Fibroblast of pulmonary artery (primary cell): ENCODE measurements around the gene KCNMB2.

ENCODE experiments used
- DNase-seq: peaks from one replicate; pipeline ENCODE4 v3.0.0-alpha.2; 2010; ENCODE audit warnings: low read depth
- H3K4me3 ChIP-seq: replicated peaks from 2 replicates; pipeline ENCODE4 v1.5.1; 2011; ENCODE audit warnings: low read depth, mild to moderate bottlenecking, control low read depth, low read length, moderate library complexity
- CTCF ChIP-seq: IDR thresholded peaks from 2 replicates; pipeline ENCODE4 v1.5.1; 2011; ENCODE audit warnings: mild to moderate bottlenecking, control low read depth, low read length, inconsistent platforms; ENCODE audit errors: missing control alignments

KCNMB2 gene

GRCh38 chr3:178712247-178712646 lies 176.0 kb downstream of the KCNMB2 start:
- H3K4me3 ChIP-seq: no peak overlapping the region
- no peak for DNase-seq
- TF ChIP-seq CTCF: no peak

- no peak overlapping the region for H3K4me3 ChIP-seq
- TF ChIP-seq CTCF: no peak
- DNase-seq: no peak
Measured at GRCh38 chr3:178714925-178715832, 178.9 kb downstream of the KCNMB2 start.

GRCh38 chr3:178718995-178719635 lies 182.9 kb downstream of the KCNMB2 start:
- peak; percentile 24 for DNase-seq
- no peak for TF ChIP-seq CTCF

DNA sequence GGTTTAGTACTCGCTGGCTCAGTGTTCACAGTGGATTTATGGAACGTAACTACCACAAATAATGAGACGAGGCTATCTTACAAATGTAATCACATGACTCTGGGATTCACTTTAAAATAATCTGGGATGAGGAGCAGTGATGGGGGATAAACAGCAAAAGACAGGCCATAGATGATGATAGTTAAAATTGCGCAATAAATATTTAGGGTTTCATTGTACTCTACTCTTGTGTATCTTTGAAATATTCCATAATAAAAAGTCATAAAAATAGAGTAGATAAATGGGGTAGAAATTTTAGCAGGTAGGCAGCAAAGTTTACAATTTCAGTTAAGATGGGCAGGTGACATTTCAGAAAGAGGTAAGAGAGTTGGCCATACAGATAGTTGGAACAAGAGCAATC lies 196.6 kb downstream of the KCNMB2 start:
- H3K4me3 ChIP-seq: no peak overlapping the region
- TF ChIP-seq CTCF: no peak
- no peak for DNase-seq

More at GRCh38 chr3:178718995-178719635, 182.9 kb downstream of the KCNMB2 start:
- no peak overlapping the region for H3K4me3 ChIP-seq

DNA sequence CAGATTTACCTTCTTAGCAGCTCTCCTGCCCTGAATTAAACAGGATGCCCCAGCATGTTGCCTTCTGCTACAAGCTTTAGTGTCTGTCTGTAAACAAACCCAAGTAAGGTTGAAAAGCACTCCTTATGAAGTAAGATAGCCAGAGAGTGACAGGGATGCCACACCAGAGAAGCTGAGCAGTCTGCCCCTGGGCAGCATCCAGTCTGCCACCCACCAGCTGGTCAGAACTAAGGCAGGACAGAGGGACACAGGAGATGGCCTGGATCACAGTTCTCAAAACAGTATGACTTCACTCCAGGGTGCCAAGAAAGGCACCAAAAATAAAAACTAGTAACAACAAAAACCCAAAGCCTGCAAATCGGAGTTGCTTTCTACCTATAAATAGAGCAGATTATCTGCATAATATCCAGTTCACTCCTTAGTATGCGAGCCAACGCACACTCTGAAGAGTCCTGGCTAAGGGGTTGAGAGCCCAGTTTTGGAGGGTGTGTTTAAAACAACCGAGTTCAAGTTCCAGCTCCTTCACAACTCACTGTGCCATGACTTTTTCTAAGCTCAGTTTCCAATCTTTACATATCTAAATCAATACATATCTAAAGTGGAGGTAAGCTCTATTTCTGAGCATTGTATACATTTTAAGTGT lies 198.9 kb downstream of the KCNMB2 start:
- H3K4me3 ChIP-seq: no peak overlapping the region
- TF ChIP-seq CTCF: no peak

GRCh38 chr3:178736300-178736699 lies 200.1 kb downstream of the KCNMB2 start:
- H3K4me3 ChIP-seq: no peak overlapping the region
- DNase-seq: no peak
- TF ChIP-seq CTCF: no peak

More for the DNA sequence above, 198.9 kb downstream of the KCNMB2 start:
- no peak for DNase-seq
